ENCODE measurements around the gene SGCA.
A peak's percentile ranks its signal among the peaks of the same experiment; 100 is the strongest.

Gene SGCA

DNA sequence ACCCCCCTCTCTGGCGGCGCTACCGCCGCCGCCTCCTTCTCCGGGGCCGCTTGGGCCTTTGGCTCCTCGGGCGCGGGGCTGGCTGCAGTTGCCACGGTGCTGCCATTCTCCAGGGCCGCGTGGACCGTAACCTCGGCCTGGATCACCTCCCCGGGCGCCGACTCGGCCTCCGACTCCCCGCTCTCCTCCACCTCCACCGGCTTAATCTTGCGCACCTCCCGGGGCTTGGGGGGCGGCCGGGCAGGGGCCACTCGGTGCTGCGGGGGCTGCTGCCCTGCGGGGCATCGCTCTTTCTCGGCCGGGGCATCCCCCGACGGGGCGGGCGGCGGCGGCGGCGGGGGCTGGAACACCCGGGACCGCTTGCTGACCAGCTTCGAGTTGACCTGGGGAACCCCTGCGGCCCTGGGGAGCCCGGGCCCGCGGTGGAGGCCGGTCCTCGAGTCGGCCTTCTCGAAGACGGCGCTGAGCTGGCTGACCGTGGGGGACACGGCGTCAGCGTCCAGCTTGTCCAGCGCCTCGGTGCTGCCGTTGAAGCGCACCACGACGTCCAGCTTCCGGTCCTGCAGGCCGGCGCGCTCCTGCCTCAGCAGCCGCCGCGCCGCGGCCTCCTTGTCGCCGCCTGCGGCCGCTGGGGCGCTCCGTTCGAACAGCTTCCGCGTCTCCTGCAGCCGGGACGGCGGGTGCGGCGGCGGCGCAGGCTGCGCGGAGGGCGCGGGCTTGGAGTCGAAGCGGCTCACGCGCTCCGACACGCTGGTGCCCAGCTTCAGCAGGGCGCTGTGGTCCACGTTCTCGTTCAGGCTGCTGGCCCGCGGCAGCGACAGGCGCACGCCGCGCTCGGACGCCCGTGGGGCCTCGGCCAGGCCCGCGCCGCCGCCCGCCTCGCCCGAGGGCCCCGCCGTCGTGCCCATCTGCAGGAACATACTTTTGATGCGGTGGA is 16.1 kb upstream of the SGCA start:
- peak; percentile 72 for DNase-seq

GRCh38 chr17:50150354-50151040 is 15.3 kb upstream of the SGCA start, which contains the start of gene PPP1R9B:
Gene PPP1R9B (minus strand): TSS chr17:50150677. CDS start chr17:50150513, 164 bp downstream.
- peak; percentile 49 for DNase-seq

DNA sequence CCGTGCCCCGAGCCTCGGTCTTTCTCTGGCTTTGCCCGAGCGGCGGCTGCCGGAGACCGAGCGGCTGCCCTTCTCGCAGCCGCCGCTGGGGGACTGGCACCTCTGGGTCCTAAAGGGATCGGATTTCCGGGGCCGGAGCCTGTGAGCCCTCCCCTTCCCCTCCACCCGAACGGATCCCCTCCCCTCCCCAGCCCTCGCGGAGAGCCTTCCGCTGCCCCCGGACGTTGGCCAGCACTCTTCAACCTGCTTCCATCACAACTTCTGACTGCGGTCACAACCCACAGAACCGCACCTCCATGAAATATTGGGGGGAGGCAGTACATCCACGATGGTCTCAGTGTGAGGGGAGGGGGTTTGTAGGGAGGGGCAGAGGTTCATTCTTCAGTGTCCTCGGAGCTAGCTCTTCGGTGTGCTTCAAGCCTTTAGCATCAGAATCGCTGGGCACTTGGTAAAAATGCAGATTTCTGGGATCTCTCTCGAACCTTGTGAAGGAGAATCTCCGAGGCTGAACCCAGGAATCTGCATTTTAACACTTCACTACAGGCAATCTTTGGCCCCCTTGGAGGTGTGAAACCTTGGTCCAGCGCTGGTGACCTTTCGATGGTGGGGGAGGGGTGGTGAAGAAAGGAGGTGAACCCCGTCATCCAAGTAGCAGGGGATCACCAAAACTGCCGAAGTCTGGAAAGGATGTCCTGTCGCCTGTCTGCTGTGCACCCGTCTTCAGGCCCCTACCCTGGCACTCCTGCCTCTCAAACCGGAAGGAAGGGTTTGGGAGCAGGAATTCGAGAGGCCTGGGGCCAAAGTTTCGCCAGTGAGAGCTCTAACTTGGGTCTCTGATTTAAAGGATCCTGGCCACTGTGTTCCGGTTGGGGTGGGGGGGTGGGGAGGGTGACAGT is 14.5 kb upstream of the SGCA start:
- peak; percentile 81 for DNase-seq

DNA sequence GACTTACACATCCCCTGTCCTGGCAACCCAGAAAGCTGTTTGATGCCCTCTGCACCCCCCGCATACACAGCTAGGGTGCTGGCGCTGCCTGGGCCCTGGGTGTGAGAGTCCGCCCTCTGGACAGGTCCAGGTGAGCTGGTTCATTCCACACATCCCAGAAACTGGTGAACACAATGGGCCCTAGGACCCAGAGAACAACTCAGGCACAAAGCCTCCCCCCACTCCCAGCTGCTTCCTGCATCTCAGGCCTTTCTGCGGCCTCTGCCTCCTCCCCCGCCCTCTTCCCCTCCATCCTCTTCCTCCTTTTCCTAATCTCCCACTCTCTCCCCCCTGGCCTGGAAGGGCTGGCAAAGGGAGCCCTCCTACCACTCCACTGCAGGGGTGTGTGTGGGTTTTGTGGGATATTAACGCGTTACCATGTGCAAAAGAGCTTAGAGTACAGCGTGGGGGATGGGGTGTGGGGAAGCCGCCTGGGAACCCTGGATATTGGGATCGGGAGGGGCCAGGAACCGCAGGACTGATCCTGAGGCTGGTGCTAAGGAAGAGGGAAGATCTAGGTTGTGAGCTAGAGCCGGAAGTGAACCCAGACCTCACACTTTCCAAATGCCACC is 13.8 kb upstream of the SGCA start:
- DNase-seq, result peak; percentile 89

DNA sequence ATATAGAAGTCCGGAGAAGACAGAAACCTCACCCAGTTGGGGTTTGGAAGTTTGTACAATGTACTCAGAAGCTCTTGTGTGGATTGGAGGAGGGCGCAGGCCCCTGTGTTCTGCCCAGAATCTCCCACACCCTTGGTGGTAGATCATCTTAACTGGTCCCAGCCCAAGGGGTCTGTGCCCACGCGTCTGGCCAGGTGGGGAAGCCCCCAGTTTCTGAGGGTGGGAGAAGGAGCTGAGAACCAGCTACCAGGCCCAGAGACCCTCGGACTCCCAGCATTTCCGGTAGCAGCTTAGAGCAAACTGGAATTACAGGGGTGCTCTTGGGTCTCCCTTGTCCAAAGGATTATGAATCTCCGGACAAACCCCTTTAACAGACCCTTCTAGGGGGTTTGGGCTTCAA is 13.1 kb upstream of the SGCA start:
- DNase-seq, result no peak

GRCh38 chr17:50153650-50154575 is 11.9 kb upstream of the SGCA start:
- no peak for DNase-seq

DNA sequence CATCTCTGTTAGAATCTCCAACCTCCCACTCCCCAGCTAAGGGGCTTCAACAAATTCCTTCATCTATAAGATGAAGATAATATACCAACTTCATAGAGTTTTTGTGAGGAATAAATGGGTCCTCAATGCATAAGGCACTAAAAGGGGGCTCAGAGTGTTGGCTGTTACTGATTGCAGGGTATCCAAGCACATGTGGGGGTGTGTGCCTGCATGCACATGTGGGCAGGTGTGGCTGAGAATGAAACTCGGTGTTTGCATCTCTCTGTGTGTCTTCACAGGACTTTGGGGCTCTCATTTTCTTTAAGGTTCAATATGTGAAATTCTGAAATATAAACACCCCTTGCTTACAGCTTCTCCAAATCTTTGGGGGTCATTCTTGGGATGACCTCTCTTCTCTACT is 11.2 kb upstream of the SGCA start:
- no peak for DNase-seq

DNA sequence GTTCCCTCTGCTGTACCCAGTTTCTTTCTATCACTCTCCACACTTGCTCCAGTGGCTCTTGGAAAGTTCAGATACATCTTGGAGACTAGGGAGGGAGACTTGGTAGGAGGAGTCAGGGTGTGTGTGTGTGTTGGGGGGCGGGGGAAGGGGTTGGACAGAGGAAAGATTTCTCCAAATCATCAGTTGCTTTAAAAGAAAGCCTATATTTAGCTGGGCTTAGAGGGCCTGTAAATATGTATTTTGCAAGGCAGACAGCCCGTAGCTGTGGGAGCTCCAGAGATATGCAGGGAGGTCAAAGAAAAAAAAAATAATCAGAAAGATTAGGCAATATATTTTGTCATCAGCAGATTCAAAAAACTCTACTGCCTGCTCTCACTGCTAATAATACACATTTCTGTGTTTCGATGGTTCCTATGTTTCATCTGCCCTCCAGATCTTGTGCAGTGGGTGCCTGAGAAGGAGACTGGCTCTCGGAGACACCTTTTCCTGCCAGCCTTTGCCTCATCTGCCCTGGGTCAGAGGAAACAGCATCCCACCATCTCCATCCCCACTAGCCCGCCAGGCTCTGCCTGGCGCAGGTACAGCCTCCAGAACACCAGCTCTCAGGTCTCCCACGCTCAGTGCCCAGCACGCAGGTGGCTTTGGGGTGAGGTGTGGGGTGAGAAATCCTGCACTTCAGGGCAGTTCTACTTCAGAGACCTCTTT is 10.5 kb upstream of the SGCA start:
- DNase-seq, result no peak

- DNase-seq, result no peak
Observed at GRCh38 chr17:50157891-50158290, 7.9 kb upstream of the SGCA start.

DNA sequence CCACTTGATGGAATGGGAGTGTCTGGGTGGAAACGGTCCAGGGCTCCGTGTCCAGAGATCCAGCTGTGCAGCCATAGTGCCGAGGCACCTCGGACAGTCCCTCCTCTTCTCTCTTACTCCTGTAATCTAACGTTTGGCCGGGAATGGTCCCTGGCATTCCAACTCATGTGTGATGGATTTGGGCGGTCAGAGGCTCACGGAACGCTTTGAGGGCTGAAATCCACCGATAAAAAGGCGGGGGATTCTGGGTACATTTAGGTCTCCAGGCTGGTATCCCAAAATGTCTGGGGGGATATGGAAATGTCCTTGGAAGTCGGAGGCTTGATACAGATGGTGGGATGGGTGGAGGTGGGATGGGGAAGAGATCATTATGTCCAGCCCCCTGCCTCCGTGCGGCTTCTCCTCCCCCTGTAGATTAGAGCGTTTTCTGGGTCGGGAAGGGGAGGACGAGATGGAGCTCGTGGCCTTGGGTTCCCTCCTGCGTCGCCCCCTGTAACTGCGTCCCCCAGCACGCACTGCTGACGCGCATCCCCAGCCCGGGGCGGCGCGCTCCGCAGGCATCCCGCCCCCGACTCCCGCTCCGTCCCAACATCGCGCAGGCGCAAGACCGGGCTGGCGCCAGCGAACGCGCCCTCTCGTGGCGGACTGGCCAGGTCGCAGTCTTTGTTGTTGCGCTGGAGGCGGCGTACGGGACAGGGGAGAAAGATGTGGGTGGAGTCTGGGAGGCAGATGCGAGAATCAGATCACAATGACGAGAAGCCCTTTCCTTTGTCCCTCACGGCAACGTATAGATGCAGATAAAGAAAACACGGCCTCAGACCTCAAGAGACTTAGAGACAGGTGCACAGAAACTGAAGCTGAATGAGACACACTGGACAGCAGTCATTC is 4.5 kb upstream of the SGCA start:
- DNase-seq, result peak; percentile 97

GRCh38 chr17:50161911-50162288 is 3.9 kb upstream of the SGCA start:
- DNase-seq, result no peak

DNA sequence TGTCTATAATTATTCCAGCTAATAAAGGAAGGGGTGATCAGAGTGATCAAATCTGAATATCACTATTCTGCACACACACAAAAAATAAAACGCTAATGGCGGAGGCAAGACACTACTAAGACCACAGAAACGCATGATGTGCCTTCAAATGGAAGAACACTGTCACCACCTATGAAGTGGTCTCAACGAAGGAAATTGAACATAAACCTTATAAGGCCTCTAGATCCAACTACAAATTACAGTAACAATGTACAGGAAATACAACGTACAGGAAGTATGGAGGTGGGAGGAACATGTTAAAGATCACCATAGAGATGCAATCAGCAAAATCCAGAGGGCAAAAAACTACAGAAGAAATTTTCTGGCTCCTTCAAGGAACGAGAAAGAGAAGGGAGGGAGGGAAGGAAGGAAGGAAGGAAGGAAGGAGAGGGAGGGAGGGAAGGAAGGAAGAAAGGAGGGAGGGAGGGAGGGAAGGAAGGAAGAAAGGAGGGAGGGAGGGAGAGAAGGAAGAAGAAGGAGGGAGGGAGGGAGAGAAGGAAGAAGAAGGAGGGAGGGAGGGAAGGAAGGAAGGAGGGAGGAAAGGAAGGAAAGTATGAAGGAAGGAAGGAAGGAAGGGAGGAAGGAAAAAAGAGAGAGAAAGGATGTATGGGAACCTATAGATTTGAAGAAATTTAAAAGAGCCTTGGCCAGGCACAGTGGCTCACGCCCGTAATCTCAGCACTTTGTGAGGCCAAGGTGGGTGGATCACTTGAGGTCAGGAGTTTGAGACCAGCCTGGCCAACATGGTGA is 3.1 kb upstream of the SGCA start:
- DNase-seq, result no peak

DNA sequence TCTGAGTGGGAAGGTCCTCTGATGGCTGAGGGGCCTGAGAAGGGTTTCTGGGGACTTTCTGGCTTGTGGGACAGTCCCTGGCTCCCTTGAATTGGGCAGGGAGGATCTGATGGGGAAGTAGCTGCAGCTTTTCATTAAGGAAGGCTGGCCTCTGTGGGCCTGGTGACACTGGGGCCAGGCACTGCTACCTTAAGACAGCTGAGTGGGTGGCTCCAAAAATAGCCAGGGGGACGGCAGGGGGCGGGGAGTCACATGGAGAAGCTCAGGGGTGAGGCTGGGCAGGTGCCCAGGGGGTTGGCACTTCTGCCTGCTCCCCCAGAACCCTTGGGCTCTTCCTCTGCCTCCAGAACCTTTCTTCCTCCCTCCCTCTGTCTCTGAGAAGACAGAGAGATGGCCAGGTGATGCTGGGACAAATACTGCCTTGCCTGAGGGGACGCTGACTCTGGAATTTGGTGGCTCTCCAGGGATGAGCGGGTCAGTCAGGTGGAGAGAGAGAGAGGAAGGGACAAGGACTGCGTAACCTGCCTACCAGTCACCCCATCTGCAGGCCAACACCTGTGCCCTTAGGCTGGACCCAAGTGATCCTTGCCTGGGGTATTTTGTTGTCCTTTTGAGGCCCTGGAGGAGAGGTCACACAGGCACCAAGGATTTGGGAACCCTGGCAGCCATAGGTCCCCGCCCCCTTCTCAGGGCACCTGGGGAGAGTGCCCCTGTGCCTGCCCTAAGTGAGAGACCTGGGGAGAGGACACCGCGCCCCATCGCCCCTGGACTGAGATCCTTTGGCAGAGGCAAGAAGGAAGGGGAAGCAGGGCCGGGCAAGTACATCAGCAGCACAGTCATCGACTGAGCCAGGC is 1.7 kb upstream of the SGCA start:
- no peak for DNase-seq

GRCh38 chr17:50164697-50164988 is 1.2 kb upstream of the SGCA start:
- no peak for DNase-seq

- no peak for DNase-seq
Observed at GRCh38 chr17:50165066-50165465, 739 bp upstream of the SGCA start.

DNA sequence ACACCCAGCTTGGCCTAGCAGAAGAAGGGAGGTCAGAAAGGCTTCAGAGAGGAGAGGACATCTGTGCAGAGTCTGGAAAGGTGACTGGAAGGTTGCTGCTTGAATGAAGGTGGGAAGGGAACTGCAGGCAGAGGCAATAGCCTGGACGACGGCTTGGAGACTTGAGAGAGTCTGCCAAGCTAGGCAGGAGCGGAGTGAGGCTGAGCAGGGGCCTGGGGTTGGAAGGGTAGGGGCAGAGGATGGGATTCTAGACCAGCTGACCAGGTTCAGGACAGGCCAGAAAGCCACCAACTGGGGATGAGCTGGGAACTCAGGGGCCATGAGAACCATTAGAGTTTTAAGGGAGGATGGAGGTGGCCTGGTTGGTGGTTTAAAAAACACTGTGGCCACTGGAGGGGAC is 339 bp upstream of the SGCA start:
- DNase-seq, result no peak

GRCh38 chr17:50166518-50167181 is 845 bp downstream of the SGCA start:
- DNase-seq, result no peak

DNA sequence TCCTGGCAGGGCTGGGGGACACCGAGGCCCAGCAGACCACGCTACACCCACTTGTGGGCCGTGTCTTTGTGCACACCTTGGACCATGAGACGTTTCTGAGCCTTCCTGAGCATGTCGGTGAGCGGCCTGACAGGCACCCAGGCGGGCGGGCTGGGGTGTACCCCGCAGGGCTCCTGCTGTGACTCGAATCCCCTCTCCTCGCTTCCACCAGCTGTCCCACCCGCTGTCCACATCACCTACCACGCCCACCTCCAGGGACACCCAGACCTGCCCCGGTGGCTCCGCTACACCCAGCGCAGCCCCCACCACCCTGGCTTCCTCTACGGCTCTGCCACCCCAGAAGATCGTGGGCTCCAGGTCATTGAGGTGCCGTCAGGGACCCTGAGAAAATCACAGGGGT is 1.6 kb downstream of the SGCA start:
- DNase-seq, result no peak
